GM19468 (cell line): ENCODE results near the gene TMEM184C.

Experiments used
- ATAC-seq: cut with Tn5 transposase; IDR thresholded peaks from one replicate; pipeline ENCODE4 v1.9.1; 2021; ENCODE audit warnings: mild to moderate bottlenecking, moderate library complexity, moderate number of reproducible peaks; ENCODE audit not compliant: unreplicated experiment; ENCODE audit errors: extremely low read depth

The TMEM184C gene

DNA sequence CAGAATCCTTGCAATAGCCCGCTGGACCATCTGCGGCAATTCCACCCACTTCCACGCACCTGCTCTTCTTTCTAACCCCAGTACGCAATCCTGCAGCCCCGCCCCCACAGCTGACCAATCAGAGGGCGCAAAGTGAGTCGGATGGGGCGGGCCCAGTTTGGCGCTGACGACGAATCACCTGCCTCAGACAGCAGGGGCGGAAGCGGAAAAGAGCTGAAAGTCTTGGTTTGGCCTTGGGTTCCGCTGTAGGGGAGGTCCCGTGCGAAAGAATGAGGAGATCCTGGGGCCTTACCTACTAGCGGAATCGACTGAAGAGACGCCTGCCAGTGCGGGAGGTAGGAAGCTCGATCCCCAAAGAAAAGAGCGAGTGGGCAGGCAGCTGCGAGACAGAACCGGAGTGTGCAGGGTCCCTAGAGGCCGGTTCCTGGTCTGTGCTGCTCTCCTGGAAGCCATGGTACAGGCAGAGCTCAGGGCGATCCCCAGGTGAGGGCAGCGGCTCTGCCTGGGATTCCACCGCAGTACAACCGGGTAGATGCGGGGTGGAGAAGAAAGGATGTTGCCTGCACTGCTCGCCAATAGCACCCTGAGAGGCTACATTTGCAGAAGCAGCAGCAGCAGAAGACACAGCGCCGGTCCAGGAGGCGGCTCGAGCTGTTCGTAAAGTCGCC, at the start of gene TMEM184C:
TSS of gene TMEM184C (plus strand) at position 225 of the 668 bp plus-strand sequence. CDS start 560 bp downstream, outside the sequence.
- peak; percentile 99 for ATAC-seq

DNA sequence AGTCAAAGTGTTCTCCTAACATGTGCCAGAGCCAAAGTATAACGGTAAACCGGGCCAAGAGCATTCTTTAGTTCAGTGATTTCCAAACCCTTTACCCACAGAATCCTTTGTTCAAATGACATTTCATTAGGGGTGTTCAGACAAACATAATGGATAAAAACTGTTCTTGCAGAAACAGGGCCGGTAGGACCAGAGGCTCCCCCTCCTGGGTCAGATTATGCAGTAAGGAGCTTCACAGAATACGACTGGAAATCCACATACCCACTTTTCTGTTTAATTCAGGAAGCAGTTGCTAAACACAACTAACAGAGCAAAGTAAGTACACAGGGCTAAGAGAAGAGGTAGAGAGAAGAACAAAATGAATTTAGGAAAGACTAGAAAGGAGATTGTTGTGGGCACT, 46.6 kb upstream of the TMEM184C start:
- no peak for ATAC-seq

DNA sequence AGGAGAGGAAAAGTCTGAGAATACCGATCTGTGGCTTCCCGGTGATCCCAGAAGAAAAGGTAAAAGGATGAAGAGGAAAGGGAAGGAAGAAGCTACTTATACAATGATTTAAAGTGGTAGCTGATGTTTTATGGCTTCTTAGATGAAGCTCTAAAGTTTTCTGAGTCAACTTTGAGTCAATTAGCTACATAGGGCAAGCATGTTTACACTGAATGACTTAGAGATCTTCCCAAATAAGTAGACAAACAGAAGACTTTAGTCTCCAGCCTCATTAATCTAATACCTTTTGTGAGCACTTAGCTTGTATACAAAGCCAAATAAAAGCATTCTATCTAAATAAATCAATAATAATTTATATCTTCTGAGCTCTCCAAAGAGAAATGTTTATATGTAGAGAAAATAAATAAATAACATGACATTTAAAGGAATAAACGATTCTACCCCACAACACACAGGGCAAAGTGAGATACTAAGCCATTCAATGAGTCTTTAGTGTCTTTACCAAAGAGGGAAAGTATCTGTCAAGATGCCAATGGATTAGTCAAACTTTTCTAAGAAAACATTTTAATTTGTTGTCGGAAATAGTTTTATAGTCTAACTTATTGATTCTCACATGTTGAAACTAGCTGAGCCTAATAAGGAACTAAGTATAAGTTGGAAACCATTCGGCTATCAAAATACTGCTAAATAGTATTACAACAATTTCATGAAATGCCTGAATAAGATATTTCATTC, 46.0 kb upstream of the TMEM184C start:
- no peak for ATAC-seq

DNA sequence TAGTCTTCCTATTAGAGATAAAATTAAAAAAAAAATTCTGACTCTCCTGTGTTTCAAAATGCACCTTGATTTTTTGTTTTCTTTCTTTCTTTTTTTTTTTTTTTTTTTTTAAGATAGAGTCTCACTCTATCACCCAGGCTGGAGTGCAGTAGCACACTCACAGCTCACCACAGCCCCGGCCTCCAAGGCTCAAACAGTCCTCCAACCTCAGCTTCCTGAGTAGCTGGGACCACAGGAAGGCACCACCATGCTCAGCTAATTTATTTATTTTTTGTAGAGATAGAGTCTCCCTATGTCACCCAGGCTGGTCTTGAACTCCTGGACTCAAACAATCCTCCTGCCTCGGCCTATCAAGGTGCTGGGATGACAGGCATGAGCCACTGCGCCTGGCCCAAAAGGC, 41.1 kb upstream of the TMEM184C start:
- ATAC-seq, result no peak

DNA sequence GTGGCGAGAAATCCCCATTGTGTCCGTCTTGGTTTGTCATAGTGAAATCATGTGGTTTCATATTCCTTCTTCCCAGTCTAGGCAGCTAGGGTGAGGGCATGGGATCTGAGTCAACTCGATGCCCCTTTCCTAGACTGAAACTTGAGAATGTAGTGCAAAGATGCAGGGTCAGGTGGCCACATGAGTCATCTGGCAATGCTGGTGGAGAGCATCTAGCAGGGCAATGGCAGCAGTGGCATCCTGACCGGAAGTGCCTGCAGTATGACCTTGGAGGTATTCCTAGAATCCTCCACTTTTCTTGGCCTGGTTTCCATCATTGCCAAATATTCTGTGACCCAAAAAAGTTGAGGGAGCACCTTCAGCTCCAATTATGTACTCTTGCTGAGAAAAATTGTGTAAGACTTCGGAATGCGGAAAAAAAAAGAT, 39.1 kb upstream of the TMEM184C start:
- no peak for ATAC-seq

DNA sequence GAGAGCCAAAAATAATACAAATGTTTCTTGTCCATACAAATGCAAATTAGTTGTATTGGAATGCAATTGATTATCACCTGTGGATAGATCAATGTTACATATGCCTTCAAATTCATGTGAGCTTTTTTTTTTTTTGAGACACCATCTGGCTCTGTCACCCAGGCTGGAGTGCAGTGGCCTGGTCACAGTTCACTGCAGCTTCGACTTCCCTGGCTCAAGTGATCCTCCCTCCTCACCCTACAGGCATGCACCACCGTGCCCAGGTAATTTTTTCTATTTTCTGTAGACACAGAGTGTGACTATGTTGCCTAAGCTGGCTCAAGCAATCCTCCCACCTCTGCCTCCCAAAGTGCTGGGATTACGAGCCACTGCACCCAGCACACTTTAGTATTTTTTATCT, 38.6 kb upstream of the TMEM184C start:
- no peak for ATAC-seq

DNA sequence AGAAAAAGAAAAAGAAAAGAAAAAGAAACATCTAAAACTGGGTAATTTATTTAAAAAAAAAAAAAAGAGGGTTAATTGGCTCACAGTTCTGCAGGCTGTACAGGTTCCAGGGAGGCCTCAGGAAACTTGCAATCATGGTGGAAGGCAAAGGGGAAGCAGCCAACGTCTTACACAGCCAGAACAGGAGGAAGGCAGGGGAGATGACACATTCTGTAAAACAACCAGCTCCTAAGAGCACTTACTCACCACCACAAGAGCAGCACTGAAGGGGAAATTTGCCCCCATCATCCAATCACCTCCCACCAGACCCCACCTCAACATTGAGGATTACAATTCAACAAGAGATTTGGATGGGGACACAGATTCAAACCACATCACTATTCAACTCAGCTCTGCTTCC, 36.8 kb upstream of the TMEM184C start:
- ATAC-seq, result no peak

DNA sequence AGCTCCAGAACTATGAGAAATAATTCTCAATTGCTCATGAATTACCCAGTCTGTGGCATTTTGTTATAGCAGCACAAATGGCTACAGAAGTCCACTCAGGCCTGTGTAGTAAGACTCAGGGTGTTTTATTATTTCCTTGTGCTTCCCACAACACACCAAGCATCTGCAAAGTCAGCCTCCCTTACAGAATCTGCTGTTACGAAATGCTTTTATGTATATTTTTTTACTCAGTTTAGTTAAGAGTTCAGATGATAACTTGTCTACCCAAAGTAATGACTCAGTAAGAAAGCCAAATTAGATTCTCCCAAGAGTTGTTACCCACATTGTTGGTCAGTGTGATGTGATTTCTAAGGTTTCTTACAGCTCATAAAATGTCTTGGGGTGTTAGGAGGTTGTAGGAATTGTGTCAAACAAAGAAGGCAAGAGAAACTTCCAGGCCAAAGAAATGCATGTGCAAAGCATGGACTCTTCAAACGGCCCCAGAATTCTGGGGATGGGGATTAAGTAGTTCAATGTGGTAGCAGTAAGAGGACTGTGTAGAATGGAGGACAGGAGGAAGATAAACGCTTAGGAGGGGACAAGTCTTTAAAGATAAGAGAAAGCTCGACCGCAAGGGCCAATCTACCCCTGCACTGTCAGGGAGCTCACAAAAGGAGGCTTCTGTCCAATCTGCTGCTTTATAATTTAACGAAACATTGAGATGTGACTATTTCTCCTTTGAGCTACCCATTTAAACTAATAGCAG, 35.4 kb upstream of the TMEM184C start:
- no peak for ATAC-seq

DNA sequence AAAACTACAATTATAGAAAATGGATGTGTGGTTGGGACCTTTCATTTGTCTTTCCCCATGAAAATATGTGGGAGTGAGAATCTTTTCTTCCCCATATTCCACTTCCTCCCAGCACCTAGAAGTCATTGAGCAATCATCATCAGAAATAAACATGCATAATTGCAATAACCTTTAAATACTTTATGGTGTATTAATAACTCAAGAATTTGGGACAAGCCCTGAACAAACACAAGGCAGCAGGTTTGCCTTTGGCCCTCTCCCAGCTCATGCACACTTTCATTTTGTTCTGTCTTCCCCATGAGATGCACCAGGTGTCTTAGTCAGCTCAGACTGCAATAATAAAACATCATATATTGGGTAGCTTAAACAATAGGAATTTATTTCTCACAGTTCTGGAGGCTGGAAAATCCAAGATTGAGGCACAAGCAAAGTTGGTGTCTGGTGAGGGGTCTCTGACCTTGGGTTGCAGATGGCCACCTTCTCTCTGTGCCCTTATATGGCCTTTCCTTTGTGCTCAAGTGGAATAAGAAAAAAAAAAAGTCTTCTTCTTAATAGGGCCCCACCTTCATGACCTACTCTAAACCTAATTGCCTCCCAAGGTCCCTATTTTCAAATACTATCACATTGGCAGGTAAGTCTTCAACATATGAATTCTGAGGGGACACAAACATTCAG, 34.7 kb upstream of the TMEM184C start:
- ATAC-seq, result no peak

DNA sequence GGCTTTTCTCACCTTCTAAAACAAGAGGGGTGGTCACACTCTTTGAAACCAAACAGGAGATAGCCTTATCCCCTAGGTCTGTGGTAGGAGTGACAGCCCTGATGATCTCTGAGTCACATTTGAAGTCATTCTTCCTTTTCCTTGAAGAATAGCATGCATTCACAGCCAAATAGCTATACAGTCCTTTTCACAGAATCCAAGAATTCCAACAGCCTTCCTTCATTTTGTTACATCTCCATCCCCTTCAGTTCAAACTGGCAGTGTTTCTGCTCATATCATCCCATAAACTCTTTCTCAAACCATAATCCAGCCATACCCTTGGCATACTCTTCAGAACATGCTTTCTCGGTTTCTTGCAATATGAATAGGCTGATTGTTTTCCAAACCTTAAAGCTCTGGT, 33.3 kb upstream of the TMEM184C start:
- ATAC-seq, result no peak

DNA sequence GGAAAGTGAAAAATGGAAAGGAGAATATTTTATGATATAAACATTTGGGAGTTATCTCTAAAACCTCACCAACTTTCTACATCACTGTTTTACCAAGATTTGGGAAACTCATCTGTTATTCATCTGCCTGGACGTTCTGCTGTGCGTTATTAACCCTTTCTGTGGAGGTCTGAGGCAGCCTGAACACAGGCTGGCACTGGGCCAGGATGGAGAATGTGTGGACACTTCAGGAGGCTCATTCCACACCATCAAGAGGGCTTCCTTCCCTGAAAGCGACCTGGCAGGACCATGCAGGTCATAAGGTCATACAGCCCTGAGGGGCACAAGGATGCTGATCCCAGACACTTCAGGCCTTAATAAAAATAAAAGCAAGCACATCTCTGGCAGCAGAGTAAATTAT, 31.2 kb upstream of the TMEM184C start:
- ATAC-seq, result no peak

DNA sequence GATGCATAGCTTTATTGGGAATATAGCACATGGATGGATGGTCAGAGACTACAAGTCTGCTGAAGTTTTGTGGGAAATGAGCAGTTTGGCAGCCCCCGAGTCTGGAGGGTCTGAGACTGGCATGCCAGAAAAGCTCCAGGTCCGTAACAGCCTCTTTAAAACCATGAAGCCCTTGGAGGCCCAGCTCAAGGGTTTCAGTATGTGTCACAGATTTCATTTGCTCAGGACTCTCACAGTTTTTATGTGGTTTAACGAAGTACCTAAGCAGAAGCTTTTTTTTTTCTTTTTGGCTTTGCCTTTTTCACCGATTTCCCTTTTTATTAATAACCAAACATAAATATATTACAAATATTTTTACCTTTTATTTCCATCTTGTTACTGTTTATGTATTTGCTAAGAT, 30.6 kb upstream of the TMEM184C start:
- ATAC-seq, result no peak

DNA sequence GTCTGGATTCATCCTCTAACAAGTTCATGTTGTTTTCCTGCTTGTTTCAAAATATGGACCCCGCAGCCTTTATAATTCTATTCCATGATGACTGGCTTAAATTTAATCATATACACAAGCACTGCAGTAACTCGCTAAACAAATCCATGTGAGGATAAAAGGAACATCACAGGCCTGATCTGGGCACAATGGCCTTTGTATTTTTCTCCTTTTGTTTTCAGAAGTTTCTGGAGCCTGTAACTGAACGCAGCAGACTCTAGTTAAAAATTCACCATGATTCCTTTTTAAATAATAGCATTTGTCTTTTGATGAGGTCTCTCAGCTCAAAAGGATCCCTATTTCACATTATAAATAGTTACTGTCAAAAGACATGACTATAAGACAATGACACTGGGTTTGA, 30.2 kb upstream of the TMEM184C start:
- no peak for ATAC-seq

DNA sequence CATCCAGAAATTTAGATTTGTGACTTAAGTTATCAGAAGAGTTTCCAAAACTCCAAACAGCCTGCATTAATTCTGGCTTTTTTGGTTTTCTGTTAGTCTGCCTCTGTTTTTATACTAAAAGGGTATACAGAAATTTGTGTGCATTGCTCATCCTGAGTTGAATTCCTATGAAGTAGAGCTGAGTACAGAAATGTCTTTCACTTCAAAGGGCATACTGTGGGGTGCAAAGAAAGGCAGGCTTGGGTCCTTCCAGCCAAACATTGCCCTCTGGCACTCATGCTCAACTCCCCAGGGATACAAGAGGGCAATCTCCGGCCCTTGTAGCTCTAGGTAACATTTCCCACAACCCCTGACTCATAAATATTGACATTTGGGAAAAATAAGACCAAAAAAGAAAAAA, 27.6 kb upstream of the TMEM184C start:
- ATAC-seq, result no peak

DNA sequence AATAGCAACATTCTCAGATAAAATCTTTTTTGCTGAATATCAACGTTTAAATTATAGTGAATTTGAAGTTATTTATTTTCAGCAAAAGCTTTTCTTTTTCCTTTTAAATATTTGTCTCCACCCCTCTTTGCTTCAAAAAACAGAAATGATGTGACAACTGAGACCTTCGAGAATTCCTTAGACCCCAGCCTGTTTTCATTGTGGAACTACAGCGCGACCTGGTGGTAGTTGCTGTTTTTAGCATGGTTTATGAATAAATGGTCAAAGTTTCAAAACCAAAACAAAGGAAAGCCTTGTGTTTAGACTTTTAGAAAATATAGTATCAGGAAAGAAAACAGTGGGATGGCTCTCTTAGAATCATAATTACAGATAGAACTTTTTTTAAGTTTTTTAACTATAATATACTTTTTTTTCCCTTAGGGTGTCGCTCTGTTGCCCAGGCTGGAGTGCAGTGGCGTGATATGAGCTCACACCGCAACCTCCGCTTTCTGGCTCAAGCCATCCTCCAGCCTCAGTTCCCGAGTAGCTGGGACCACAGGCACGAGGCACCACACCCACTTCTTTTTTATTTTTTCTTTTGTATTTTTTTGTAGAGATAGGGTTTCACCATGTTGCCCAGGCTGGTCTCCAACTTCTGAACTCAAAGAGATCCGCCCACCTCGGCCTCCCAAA, 26.8 kb upstream of the TMEM184C start:
- no peak for ATAC-seq

DNA sequence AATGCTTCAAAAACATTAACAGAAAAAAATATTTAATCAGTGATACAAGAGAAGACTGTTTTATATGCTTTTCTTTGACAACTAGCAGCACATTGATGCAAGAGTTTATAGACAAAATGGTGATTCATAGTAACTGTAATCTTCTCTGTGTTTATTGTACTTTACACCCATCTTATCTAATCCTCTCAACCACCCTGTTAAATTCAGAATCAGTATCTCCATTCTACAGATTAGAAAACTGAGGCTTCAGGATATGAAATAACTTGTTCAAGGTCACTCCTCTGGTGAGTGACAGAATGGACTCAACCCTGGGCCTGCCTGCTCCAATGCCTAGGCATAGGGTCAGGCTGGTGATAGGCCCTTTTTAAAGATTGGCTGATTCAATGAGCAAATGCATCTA, 26.1 kb upstream of the TMEM184C start:
- no peak for ATAC-seq

DNA sequence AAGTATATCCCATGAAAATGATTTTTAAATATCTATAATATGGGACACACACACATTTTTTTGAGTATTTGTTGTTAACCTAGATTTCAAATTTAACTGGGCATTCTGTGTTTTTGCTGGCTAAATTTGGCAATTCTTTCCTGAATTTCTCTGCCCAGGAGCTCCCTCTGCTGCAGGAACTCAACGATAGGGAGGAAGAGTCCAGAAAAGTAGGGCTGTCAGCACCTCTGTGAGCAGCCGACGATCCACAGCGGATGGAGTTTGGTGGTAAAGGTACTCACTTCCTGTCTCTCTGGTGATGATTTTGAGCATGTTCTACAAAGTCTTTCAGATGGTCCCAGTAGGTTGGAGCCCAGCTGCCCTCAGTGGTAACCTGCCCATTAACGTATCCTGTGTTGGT, 23.1 kb upstream of the TMEM184C start:
- no peak for ATAC-seq

DNA sequence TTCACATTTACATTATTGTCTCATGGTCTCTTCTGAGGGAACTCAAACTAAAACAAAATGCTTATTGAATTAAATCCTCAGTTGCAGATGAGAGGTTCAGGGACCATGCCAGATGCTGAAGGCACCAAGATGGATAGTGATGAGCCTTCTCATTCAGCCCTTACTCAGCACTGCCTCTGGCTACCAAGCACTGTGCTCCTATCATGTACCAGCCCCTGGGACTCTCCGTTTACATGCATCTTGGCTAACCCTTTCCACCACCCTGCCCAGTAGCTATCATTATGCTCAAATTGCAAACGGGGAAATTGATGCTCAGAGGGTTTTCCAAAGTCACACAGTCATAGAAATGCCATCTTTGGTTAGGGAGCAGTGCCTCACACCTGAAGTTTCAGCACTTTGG, 22.6 kb upstream of the TMEM184C start:
- ATAC-seq, result no peak

DNA sequence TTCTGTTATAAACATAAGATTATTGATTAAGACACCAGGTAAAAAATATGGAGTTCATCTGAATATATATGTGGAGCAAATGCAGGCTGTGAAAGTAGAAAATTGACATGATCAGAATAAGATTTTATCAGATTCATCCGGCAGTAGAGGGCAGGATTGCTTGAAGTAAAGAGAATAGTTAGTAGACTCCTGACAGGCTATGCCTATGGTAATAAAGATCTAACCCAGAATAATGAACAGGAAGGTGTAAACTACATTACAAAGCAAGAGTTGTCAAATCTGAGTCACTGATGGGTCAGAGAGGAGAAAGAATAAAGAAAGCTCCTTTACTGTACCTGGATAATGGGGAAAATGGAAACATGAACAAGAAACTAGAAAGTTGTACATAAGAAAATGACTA, 20.8 kb upstream of the TMEM184C start:
- ATAC-seq, result no peak

DNA sequence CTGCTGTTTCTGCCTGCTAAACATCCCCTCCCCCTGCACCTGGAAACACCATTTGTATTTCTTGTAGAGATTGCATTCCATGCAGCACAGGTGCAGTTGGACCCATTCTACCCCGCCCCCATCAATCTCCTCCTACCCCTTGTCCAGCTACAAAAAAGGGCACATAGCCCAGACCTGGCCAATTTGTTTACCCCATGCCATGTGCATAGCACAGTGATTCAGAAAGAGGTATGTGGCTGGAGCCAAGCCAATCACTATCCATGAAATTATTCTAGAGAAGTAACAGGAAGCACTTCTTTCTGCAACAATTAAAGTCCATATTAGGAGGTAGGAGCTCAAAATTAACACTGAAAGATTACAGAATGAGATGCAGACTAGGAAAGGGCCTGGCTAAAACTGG, 20.2 kb upstream of the TMEM184C start:
- ATAC-seq, result no peak
